Urinary bladder (tissue), 4 donors: ENCODE measurements around the gene TRIM61. TPM values are rescaled to one million over a fixed set of nuclear protein-coding genes. Genes with fewer than 3 reads are reported as not detected.
"Not testable (repeated sequence)": the region's sequence is repeated elsewhere in the genome, so short reads cannot be mapped to it uniquely, and the experiment has no call there.

ENCODE experiments used
- DNase-seq: peaks from one replicate; pipeline ENCODE4 v3.0.0-alpha.2; 2015; ENCODE audit errors: extremely low spot score
- H3K27ac ChIP-seq: one replicate; pipeline ENCODE4 v1.5.1; 2013; ENCODE audit warnings: low read depth, mild to moderate bottlenecking, moderate library complexity
- H3K36me3 ChIP-seq: one replicate; pipeline ENCODE4 v1.6.1; 2013; ENCODE audit warnings: mild to moderate bottlenecking, moderate library complexity; ENCODE audit not compliant: insufficient read depth
- H3K4me1 ChIP-seq: one replicate; pipeline ENCODE4 v1.6.1; 2013; ENCODE audit warnings: mild to moderate bottlenecking, moderate library complexity; ENCODE audit not compliant: insufficient read depth
- H3K4me3 ChIP-seq: one replicate; pipeline ENCODE4 v1.5.1; 2013; ENCODE audit warnings: low read depth, low read length
- WGBS: extraction: QIAGEN DNeasy Blood & Tissue Kit; methylation state at CpG from one replicate; pipeline ENCODE4 v1.1.7; 2013; 5-methylcytosine and 5-hydroxymethylcytosine counted together
- polyA plus RNA-seq: library from polyadenylated mRNA; stranded (reverse); fragments of 200-250 nt; gene quantifications from one replicate; pipeline ENCODE4 v1.2.3, GENCODE V29; 2013
- total RNA-seq: library from RNA; depleted of rRNA; stranded (reverse); fragments of >200 nt; gene quantifications from one replicate; pipeline ENCODE4 v1.2.3, GENCODE V29; 2014
- donor health status: healthy with polysubstance abuse.
- donor health status: healthy.

TRIM61 gene
- total and polyA plus RNA-seq, 2 donors, result 0.94 to 3.6 TPM

GRCh38 chr4:164948975-164949374 lies 28.5 kb downstream of the TRIM61 start:
- H3K4me1 ChIP-seq, result no peaks in the 10 kb centered on the region
- WGBS, result 67% methylated on average over 4 of the region's 4 CpGs
- H3K36me3 ChIP-seq, result no peaks in the 10 kb centered on the region
- H3K4me3 ChIP-seq, result no peak overlapping the region
- no peak overlapping the region for H3K27ac ChIP-seq
- DNase-seq, result no peak

- not testable (repeated sequence) for H3K36me3 ChIP-seq, H3K27ac ChIP-seq, DNase-seq, H3K4me3 ChIP-seq, H3K4me1 ChIP-seq
- 78% methylated on average over 3 of the region's 3 CpGs for WGBS
These were observed 29.5 kb downstream of the TRIM61 start for GRCh38 chr4:164948006-164948405.

- no peak overlapping the region for H3K4me3 ChIP-seq
- 90% methylated on average over 5 of the region's 5 CpGs for WGBS
- DNase-seq, result no peak
These were observed 30.6 kb downstream of the TRIM61 start for GRCh38 chr4:164946810-164947209.

DNA sequence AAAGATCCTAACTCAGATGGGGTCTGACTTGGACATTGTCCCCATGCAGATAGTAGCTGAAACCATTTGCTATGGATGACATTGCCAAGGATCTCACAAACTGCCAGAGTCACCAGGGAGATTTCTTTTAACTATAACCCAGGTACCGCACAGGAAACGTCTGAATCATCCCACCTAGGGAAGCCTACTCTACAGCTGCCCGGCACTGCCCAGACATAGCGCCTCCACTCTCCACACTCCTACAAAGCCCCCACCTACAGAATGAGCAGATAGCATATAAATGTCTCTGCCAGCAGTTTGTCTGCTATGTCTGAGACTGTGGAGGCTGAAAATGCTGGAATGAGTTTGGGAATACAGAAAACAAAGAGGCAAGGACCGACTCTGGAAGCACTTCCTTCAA lies 32.3 kb downstream of the TRIM61 start:
- Histone ChIP-seq H3K4me3 (no peak overlapping the region), H3K4me1 (no peaks in the 10 kb centered on the region), H3K36me3 (no peaks in the 10 kb centered on the region), H3K27ac (no peak overlapping the region)
- DNase-seq, result no peak
- 54% methylated on average over 5 of the region's 5 CpGs for WGBS

More at GRCh38 chr4:164946810-164947209, 30.6 kb downstream of the TRIM61 start:
- no peaks in the 10 kb centered on the region for H3K36me3 ChIP-seq
- H3K27ac ChIP-seq, result no peak overlapping the region
- no peaks in the 10 kb centered on the region for H3K4me1 ChIP-seq

DNA sequence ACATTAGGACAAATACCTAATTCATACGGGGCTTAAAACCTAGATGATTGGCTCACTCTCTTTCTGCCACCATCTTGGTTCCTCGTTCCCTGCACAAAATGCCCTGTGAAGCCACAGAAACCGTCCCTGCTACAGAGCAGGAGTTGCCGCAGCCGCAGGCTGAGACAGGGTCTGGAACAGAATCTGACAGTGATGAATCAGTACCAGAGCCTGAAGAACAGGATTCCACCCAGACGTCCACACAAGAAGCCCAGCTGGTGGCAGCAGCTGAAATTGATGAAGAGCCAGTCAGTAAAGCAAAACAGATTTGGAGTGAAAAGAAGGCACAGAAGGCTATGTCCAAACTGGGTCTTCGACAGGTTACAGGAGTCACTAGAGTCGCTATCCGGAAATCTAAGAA lies 34.3 kb downstream of the TRIM61 start:
- DNase-seq, result no peak
- 86% methylated on average over 9 of the region's 9 CpGs for WGBS
- Histone ChIP-seq H3K4me1 (no peaks in the 10 kb centered on the region), H3K36me3 (no peaks in the 10 kb centered on the region), H3K4me3 (no peak overlapping the region), H3K27ac (no peak overlapping the region)

GRCh38 chr4:164937576-164938270 lies 39.7 kb downstream of the TRIM61 start:
- H3K27ac ChIP-seq, result no peak overlapping the region
- DNase-seq, result no peak
- no peaks in the 10 kb centered on the region for H3K36me3 ChIP-seq
- no peak overlapping the region for H3K4me3 ChIP-seq
- H3K4me1 ChIP-seq, result no peaks in the 10 kb centered on the region

DNA sequence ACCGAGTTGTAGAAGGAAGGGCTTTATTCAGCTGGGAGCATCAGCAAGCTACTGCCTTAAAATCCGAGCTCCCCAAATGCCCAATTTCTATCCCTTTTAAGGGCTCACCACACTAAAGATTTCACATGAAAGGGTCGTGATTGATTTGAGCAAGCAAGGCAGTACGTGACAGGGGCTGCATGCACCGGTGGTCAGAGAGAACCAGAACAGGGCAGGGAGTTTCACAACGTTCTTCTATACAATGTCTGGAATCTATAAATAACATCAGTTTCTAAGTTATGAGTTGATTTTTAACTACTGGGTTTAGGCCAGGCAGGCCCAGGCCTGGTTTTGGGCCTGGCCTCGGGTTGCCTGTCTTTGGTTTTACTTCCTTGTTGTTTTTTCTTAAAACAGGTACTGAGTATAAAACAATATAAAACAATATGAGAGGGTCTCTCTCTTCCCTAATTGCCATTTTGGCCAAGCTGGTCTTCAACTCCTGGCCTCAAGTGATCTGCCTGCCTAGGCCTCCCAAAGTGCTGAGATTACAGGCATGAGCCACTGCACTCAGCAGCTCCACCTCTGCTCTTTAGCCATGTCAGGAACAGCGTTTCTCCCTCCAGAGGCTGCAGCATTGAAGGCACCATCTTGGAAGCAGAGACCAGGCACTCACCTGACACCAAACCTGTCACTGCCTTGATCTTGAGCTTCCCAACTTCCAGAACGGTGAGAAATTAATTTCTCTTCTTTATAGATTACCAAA lies 41.4 kb downstream of the TRIM61 start:
- WGBS, result 78% methylated on average over 9 of the region's 9 CpGs
- H3K27ac ChIP-seq, H3K4me3 ChIP-seq, DNase-seq, H3K4me1 ChIP-seq, H3K36me3 ChIP-seq: not testable (repeated sequence)

- no peaks in the 10 kb centered on the region for H3K4me1 ChIP-seq
- no peak overlapping the region for H3K27ac ChIP-seq
- DNase-seq, result no peak
- no peaks in the 10 kb centered on the region for H3K36me3 ChIP-seq
- H3K4me3 ChIP-seq, result no peak overlapping the region
- 64% methylated on average over 1 of the region's 1 CpG for WGBS
These were observed 42.1 kb downstream of the TRIM61 start for GRCh38 chr4:164935363-164935762.

DNA sequence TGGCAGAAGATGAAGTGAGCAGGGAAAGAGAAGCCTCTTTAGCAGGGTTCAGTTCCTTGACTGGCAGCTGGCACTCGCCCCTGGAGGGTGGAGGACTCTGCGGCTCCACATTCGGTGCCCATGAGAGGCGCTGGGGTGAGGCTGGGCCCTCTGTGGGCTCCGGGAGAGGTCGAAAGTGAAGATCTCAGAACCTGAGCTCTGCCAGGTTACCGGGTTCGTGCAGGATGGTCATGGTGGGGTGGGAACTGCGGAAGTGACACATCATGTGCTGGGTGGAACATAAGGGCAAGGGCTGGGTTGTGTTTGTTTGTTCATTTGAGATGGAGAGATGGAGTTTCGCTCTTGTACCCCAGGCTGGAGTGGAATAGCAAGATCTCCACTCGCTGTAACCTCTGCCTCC lies 44.2 kb downstream of the TRIM61 start:
- WGBS, result 86% methylated on average over 11 of the region's 11 CpGs
- H3K4me3 ChIP-seq, result no peak overlapping the region
- no peaks in the 10 kb centered on the region for H3K4me1 ChIP-seq
- DNase-seq, result no peak
- H3K27ac ChIP-seq, result no peak overlapping the region
- H3K36me3 ChIP-seq, result no peaks in the 10 kb centered on the region

DNA sequence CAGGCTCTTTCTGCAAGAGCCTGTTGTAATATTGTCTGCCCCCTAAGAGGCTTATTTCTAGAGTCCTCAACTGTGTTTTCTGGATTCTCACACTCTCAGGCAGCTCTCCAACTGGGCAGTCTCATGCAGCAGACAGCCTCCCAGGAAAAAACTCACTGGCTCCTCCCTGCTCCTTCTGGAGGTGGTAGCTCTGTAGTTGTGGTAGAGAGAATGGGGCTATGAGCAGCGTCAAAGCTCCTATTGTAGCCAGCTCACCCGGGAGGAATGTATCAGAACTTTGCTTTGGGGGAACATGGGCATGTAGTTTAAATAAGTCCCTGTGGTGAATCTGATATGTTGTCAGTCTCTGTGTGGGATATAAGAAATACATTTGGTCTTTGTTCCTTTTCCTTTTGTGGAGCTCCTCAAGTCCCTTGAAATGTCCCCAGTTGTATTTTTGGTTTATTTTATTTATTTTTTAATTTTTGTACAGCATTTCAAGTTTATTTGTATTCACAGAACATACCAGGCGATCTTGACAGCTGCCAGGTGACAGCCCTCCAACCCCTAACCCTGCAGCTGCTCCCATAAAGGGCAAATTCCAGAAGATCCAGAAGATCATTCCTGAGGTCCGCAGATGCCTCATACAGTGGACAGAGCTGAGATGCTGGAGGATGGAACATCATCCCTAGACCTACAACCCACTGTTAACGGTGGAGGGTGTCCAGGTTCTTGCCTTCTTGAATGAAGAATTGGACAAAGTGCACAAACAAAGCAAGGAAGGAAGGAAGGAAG lies 45.7 kb downstream of the TRIM61 start:
- WGBS, result 81% methylated on average over 5 of the region's 5 CpGs
- H3K4me3 ChIP-seq, result no peak overlapping the region
- no peak overlapping the region for H3K27ac ChIP-seq
- H3K4me1 ChIP-seq, result no peaks in the 10 kb centered on the region
- no peak for DNase-seq
- H3K36me3 ChIP-seq, result no peaks in the 10 kb centered on the region

- WGBS, result 94% methylated on average over 5 of the region's 5 CpGs
- no peak for DNase-seq
- no peaks in the 10 kb centered on the region for H3K36me3 ChIP-seq
- no peak overlapping the region for H3K27ac ChIP-seq
- H3K4me1 ChIP-seq, result no peaks in the 10 kb centered on the region
- H3K4me3 ChIP-seq, result no peak overlapping the region
These were observed 46.8 kb downstream of the TRIM61 start for GRCh38 chr4:164930647-164931046.

- not testable (repeated sequence) for H3K27ac ChIP-seq, H3K36me3 ChIP-seq, DNase-seq, H3K4me3 ChIP-seq, H3K4me1 ChIP-seq
- 64% methylated on average over 2 of the region's 2 CpGs for whole genome bisulfite sequencing
These were observed 50.4 kb downstream of the TRIM61 start for GRCh38 chr4:164927101-164927500.

GRCh38 chr4:164926301-164926700 lies 51.2 kb downstream of the TRIM61 start:
- Histone ChIP-seq H3K36me3 (no peaks in the 10 kb centered on the region), H3K4me3 (no peak overlapping the region), H3K4me1 (no peaks in the 10 kb centered on the region), H3K27ac (no peak overlapping the region)
- DNase-seq, result no peak
- 57% methylated on average over 2 of the region's 2 CpGs for WGBS
